Smooth muscle cell (in vitro differentiated cells): ENCODE results near the gene CUX1. TPM values are rescaled to one million over a fixed set of nuclear protein-coding genes. Genes with fewer than 3 reads are reported as not detected.
A peak's percentile ranks its signal among the peaks of the same experiment; 100 is the strongest.

Experiments used
- DNase-seq: peaks from one replicate; lab custom pipeline; 2025; ENCODE audit not compliant: unreplicated experiment; lab: John Stamatoyannopoulos, UW
- H2AFZ ChIP-seq: fragments of 200-600 bp; sonication (generic); 2 replicates; pipeline ENCODE4 v1.6.0; 2016; ENCODE audit warnings: antibody characterized with exemption, low read depth, mild to moderate bottlenecking
- H3F3A ChIP-seq: fragments of 200-600 bp; sonication (generic); 2 replicates; pipeline ENCODE4 v1.6.0; 2017; ENCODE audit warnings: antibody characterized with exemption, low read depth
- H3K27ac ChIP-seq: fragments of 200-600 bp; sonication (generic); 2 replicates; pipeline ENCODE4 v1.5.1; 2016; ENCODE audit warnings: low read depth, mild to moderate bottlenecking
- H3K27me3 ChIP-seq: fragments of 200-600 bp; sonication (generic); 2 replicates; pipeline ENCODE4 v1.6.1; 2016; ENCODE audit warnings: low read depth, mild to moderate bottlenecking
- H3K36me3 ChIP-seq: fragments of 200-600 bp; sonication (generic); 2 replicates; pipeline ENCODE4 v1.5.1; 2016; ENCODE audit warnings: low read depth
- H3K4me1 ChIP-seq: fragments of 200-600 bp; sonication (generic); 2 replicates; pipeline ENCODE4 v1.5.1; 2016; ENCODE audit warnings: low read depth
- H3K4me2 ChIP-seq: fragments of 200-600 bp; sonication (generic); 2 replicates; pipeline ENCODE4 v1.6.0; 2016; ENCODE audit warnings: mild to moderate bottlenecking
- H3K4me3 ChIP-seq: fragments of 200-600 bp; sonication (generic); 2 replicates; pipeline ENCODE4 v1.5.1; 2016; ENCODE audit warnings: mild to moderate bottlenecking
- H3K79me2 ChIP-seq: fragments of 200-600 bp; sonication (generic); 2 replicates; pipeline ENCODE4 v1.6.0; 2016; ENCODE audit warnings: low read depth, mild to moderate bottlenecking
- H3K9ac ChIP-seq: fragments of 200-600 bp; sonication (generic); 2 replicates; pipeline ENCODE4 v1.6.0; 2016; ENCODE audit warnings: low read depth
- H3K9me3 ChIP-seq: fragments of 200-600 bp; sonication (generic); replicated peaks from 2 replicates; pipeline ENCODE4 v1.5.1; 2016; ENCODE audit warnings: low read depth
- H4K20me1 ChIP-seq: fragments of 200-600 bp; sonication (generic); 2 replicates; pipeline ENCODE4 v1.6.0; 2016; ENCODE audit warnings: low read depth
- WGBS: methylation state at CpG from one replicate; pipeline ENCODE4 v1.1.7; 2016; ENCODE audit warnings: low lambda C conversion rate; 5-methylcytosine and 5-hydroxymethylcytosine counted together
- polyA plus RNA-seq: library from polyadenylated mRNA; unstranded; fragments of >200 nt; fragmentation: Nextera tagmentation; extraction: Ambion mirVana; gene quantifications from 2 replicates; pipeline ENCODE4 v1.2.1, GENCODE V29; 2016
- total RNA-seq: library from RNA; depleted of rRNA; stranded (reverse); fragments of >200 nt; gene quantifications from 2 replicates; pipeline ENCODE4 v1.2.3, GENCODE V29; 2014
- TF ChIP-seq, protein P1 (sequence below): fragments of 200-600 bp; sonication (generic); IDR thresholded peaks from 2 replicates; pipeline ENCODE4 v1.5.1; 2017; ENCODE audit warnings: borderline replicate concordance, mild to moderate bottlenecking, antibody characterized with exemption; ENCODE audit not compliant: insufficient read depth, poor library complexity, severe bottlenecking

Gene CUX1
- total and polyA plus RNA-seq, 2 experiments from 2014 or later, result 56.3 to 78.4 TPM

GRCh38 chr7:101861218-101861775 is 43.9 kb downstream of the CUX1 start:
- no peak overlapping the region for H3K27ac ChIP-seq

DNA sequence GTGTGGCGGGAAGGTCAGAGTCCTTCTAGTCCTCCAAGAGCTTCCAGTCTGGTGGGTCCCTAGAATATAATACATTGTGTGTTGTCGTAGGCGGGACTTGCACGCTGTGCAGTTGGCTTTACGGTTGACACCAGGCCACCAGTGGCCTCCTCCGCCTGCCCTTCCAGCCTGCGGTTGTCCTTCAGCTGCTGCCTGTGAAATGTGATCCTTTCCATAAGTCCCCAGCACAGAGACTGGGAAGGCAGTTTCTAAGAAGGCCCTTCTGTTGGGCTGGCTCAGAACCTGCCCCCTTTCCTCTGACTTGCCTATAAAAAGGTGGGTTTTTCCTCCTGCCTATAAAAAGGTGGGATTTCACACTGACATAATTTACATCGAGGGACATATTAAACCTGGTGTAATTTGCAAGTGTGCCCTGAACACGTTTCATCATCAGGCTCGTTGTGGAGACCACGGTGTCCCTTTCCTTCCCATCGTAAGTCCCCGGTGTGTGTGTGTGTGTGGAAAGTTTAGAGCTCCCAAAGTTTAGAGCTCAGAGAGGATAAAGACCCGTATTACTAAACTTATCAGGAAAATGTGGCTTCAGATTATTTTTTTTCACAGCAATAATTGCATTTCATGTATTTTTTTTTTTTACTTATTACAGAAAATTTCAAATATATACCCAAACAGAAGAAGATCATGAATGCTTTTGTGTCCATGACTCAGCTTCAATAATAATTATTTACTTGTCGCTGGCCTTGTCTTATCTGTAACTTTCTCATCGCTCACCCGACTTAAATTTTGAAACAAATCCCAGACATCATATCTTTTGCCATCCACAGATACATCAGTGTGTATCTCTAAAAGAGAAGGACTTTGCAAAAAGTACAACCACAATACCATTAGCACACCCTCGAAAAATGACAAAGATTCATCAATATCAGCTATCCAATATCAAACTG is 45.1 kb downstream of the CUX1 start:
- peaks cover 16% of the 10 kb centered on the region for H3F3A ChIP-seq
- H3K4me3 ChIP-seq, result no peak overlapping the region
- TF ChIP-seq, protein P1, sequence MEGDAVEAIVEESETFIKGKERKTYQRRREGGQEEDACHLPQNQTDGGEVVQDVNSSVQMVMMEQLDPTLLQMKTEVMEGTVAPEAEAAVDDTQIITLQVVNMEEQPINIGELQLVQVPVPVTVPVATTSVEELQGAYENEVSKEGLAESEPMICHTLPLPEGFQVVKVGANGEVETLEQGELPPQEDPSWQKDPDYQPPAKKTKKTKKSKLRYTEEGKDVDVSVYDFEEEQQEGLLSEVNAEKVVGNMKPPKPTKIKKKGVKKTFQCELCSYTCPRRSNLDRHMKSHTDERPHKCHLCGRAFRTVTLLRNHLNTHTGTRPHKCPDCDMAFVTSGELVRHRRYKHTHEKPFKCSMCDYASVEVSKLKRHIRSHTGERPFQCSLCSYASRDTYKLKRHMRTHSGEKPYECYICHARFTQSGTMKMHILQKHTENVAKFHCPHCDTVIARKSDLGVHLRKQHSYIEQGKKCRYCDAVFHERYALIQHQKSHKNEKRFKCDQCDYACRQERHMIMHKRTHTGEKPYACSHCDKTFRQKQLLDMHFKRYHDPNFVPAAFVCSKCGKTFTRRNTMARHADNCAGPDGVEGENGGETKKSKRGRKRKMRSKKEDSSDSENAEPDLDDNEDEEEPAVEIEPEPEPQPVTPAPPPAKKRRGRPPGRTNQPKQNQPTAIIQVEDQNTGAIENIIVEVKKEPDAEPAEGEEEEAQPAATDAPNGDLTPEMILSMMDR, result no peak
- H3K4me1 ChIP-seq, result peaks cover 15% of the 10 kb centered on the region
- DNase-seq, result no peak
- H3K9ac ChIP-seq, result peak overlapping the region; percentile 1
- peak overlapping the region; percentile 57 for H3K4me2 ChIP-seq
- no peaks in the 10 kb centered on the region for H3K36me3 ChIP-seq
- H3K27me3 ChIP-seq, result no peaks in the 10 kb centered on the region
- H3K27ac ChIP-seq, result peak overlapping the region; percentile 75
- no peaks in the 10 kb centered on the region for H3K9me3 ChIP-seq
- H4K20me1 ChIP-seq, result peaks cover 100% of the 10 kb centered on the region
- peaks cover 100% of the 10 kb centered on the region for H3K79me2 ChIP-seq
- WGBS, result 35% methylated on average over 18 of the region's 18 CpGs
- no peak overlapping the region for H2AFZ ChIP-seq

More at GRCh38 chr7:101861218-101861775, 43.9 kb downstream of the CUX1 start:
- H3F3A ChIP-seq, result peaks cover 22% of the 10 kb centered on the region
- 81% methylated on average over 8 of the region's 8 CpGs for WGBS
- H3K4me2 ChIP-seq, result no peak overlapping the region
- DNase-seq, result no peak
- no peaks in the 10 kb centered on the region for H3K9me3 ChIP-seq
- TF ChIP-seq, protein P1, result no peak
- no peak overlapping the region for H2AFZ ChIP-seq
- no peak overlapping the region for H3K9ac ChIP-seq
- peaks cover 100% of the 10 kb centered on the region for H4K20me1 ChIP-seq
- H3K36me3 ChIP-seq, result no peaks in the 10 kb centered on the region
- no peaks in the 10 kb centered on the region for H3K27me3 ChIP-seq
- H3K4me1 ChIP-seq, result peaks cover 15% of the 10 kb centered on the region
- peaks cover 95% of the 10 kb centered on the region for H3K79me2 ChIP-seq
- no peak overlapping the region for H3K4me3 ChIP-seq

DNA sequence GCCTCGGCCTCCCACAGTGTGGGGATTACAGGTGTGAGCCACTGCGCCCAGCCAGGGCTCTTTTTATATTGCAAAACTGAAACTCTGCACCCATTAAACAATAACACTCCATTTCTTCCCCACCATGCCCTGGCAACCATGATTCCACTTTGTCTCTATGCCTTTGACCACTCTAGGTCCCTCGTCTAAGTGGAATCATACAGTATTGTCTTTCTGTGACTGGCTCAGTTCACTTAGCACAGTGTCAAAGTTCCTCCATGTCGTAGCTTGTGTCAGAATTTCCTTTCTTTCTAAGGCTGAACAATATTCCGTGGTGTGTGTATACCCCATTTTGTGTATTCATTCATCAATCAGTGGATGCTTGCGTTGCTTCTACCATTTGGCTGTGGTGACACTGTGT is 46.2 kb downstream of the CUX1 start:
- TF ChIP-seq, protein P1, result no peak
- Histone ChIP-seq H3K9ac (no peak overlapping the region), H3K36me3 (no peaks in the 10 kb centered on the region), H3F3A (peaks cover 16% of the 10 kb centered on the region), H3K27ac (peak overlapping the region; percentile 75), H4K20me1 (peaks cover 100% of the 10 kb centered on the region), H3K79me2 (peaks cover 100% of the 10 kb centered on the region), H3K4me3 (no peak overlapping the region), H3K9me3 (no peaks in the 10 kb centered on the region), H2AFZ (no peak overlapping the region), H3K27me3 (no peaks in the 10 kb centered on the region), H3K4me2 (no peak overlapping the region), H3K4me1 (peaks cover 21% of the 10 kb centered on the region)
- 94% methylated on average over 6 of the region's 6 CpGs for WGBS
- no peak for DNase-seq
